ENCODE results near the gene DGLUCY.
"Not testable (repeated sequence)": the region's sequence is repeated elsewhere in the genome, so short reads cannot be mapped to it uniquely, and the experiment has no call there.

The DGLUCY gene

GRCh38 chr14:91216731-91217226 lies 102.9 kb downstream of the DGLUCY start:
- no peak for FAIRE-seq

GRCh38 chr14:91218014-91218413 lies 104.1 kb downstream of the DGLUCY start:
- no peak for FAIRE-seq

- FAIRE-seq = no peak
Measured at GRCh38 chr14:91219517-91220389, 105.9 kb downstream of the DGLUCY start.

GRCh38 chr14:91220581-91221000 lies 106.7 kb downstream of the DGLUCY start:
- no peak for FAIRE-seq

- no peak for FAIRE-seq
Measured at GRCh38 chr14:91221270-91221669, 107.4 kb downstream of the DGLUCY start.

- FAIRE-seq = no peak
Measured at GRCh38 chr14:91223028-91223783, 109.3 kb downstream of the DGLUCY start.

GRCh38 chr14:91225025-91225424 lies 111.2 kb downstream of the DGLUCY start:
- FAIRE-seq = no peak

- FAIRE-seq = not testable (repeated sequence)
Measured at GRCh38 chr14:91226360-91226759, 112.5 kb downstream of the DGLUCY start.

GRCh38 chr14:91227183-91227628 lies 113.3 kb downstream of the DGLUCY start:
- no peak for FAIRE-seq

GRCh38 chr14:91228112-91229004 lies 114.5 kb downstream of the DGLUCY start:
- no peak for FAIRE-seq

- no peak for FAIRE-seq
Measured at GRCh38 chr14:91229005-91229382, 115.1 kb downstream of the DGLUCY start.

- no peak for FAIRE-seq
Measured at GRCh38 chr14:91229743-91230200, 115.9 kb downstream of the DGLUCY start.

GRCh38 chr14:91230397-91231035 lies 116.6 kb downstream of the DGLUCY start:
- FAIRE-seq = no peak

- no peak for FAIRE-seq
Measured at GRCh38 chr14:91231446-91231845, 117.6 kb downstream of the DGLUCY start.

GRCh38 chr14:91232052-91232451 lies 118.2 kb downstream of the DGLUCY start:
- FAIRE-seq = no peak

GRCh38 chr14:91232603-91233002 lies 118.7 kb downstream of the DGLUCY start:
- FAIRE-seq = no peak

GRCh38 chr14:91233936-91234790 lies 120.3 kb downstream of the DGLUCY start:
- FAIRE-seq = no peak

GRCh38 chr14:91234791-91235114 lies 120.9 kb downstream of the DGLUCY start:
- FAIRE-seq = no peak

- FAIRE-seq = no peak
Measured at GRCh38 chr14:91235841-91236240, 122.0 kb downstream of the DGLUCY start.

- FAIRE-seq = no peak
Measured at GRCh38 chr14:91237219-91237618, 123.3 kb downstream of the DGLUCY start.

- no peak for FAIRE-seq
Measured at GRCh38 chr14:91238085-91238484, 124.2 kb downstream of the DGLUCY start.
